Right ventricle myocardium superior (tissue), 1 donor: Measurements from ENCODE around the gene CHID1. TPM values are rescaled to one million over a fixed set of nuclear protein-coding genes. Genes with fewer than 3 reads are reported as not detected.

Experiments
- ATAC-seq: fragments of 200-7000 bp; cut with Tn5 transposase; one replicate; pipeline ENCODE4 v1.9.1; 2020; ENCODE audit warnings: mild to moderate bottlenecking; ENCODE audit not compliant: poor library complexity
- DNase-seq: peaks from one replicate; pipeline ENCODE4 v3.0.0-alpha.2; 2020
- intact Hi-C: fragments of 100-400 bp; cut with DNase I; formaldehyde crosslinking; loops from one replicate; pipeline ENCODE4 v1.11.2; 2022
- total RNA-seq: library from RNA; stranded (reverse); fragmentation: NEBNext Ultra II Directional; extraction: Animal tissue kit (Norgen Biotek cat#: 25700); gene quantifications from one replicate; pipeline ENCODE4 v1.2.1, GENCODE V29; 2021
- donor health status: DM: no; HTN: yes; CAD: no; lungs with severe emphysema.

The CHID1 gene
- total RNA-seq, 1 donor from 2014 or later: 48.3 TPM

DNA sequence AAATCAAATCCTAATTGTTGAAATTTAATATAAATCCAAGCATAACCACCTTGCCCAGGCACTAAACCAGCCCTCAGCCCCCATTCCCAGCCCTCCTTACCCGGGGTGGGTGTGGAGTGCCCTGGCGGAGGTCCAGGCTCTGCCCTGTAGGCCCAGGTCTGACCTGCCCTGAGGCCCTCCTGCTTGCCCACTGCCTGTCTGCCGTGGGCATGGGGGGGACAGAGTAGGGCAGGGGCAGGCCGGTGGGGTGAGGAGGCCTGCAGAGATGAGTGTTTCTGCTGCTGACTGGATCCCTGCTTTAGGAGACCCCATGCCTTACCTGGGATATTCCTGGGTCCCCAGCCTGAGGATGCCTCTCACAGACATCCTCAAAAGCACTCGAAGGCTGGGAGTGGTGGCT is 3.6 kb upstream of the CHID1 start:
- intact Hi-C loops: no loop called here
- DNase-seq (no peak), ATAC-seq (no peak)

DNA sequence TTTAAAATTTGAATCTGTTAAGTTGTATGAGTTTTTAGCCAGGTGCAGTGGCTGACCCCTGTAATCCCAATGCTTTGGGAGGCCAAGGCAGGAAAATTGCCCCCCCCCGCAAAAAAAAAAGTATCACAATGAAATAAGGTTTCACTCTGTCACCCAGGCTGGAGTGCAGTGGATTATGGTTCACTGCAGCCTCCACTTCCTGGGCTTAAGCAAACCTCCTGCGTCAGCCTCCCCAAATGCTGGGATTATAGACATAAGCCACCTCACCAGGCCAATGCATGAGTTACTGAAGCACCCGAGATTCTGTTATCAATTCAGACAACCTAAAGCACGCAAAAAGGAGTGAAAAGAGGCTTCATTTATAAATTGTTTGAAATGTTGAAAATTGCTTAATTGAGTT is 2.4 kb upstream of the CHID1 start:
- intact Hi-C loops: no loop called here
- no peak for DNase-seq

DNA sequence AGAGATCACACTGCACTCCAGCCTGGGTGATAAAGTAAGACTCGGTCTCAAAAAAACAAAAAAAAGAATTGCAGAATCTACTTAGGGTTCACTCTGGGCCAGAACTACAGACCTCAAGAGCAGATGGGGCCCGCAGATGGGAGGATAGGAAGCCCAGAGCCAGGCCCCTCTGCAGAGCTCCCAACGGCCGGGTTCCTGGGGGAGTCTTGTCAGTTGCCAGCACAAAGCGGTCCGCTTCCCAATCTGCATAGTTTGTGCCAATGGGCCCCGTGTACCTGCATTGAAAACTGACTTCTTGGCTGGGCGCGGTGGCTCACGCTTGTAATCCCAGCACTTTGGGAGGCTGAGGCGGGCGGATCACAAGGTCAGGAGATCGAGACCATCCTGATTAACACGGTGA is 1.7 kb upstream of the CHID1 start:
- intact Hi-C loops: no loop called here
- no peak for ATAC-seq
- DNase-seq: no peak

More for the DNA sequence above, 2.4 kb upstream of the CHID1 start:
- ATAC-seq: no peak

DNA sequence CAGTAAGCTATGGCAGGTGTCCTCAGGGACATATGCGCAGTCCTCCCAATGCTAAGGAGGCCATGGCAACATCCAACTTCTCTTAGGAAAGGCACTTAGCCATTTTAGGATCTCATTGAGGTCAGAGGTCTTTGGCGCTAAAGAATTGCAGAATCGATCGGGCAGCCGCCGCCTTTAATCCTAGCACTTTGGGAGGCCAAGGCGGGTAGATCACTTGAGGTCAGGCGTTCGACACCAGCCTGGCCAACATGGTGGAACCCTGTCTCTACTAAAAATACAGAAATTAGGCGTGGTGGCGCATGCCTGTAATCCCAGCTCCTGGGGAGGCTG is 1.2 kb upstream of the CHID1 start:
- DNase-seq (no peak), ATAC-seq (no peak)
- intact Hi-C loops: no loop called here

DNA sequence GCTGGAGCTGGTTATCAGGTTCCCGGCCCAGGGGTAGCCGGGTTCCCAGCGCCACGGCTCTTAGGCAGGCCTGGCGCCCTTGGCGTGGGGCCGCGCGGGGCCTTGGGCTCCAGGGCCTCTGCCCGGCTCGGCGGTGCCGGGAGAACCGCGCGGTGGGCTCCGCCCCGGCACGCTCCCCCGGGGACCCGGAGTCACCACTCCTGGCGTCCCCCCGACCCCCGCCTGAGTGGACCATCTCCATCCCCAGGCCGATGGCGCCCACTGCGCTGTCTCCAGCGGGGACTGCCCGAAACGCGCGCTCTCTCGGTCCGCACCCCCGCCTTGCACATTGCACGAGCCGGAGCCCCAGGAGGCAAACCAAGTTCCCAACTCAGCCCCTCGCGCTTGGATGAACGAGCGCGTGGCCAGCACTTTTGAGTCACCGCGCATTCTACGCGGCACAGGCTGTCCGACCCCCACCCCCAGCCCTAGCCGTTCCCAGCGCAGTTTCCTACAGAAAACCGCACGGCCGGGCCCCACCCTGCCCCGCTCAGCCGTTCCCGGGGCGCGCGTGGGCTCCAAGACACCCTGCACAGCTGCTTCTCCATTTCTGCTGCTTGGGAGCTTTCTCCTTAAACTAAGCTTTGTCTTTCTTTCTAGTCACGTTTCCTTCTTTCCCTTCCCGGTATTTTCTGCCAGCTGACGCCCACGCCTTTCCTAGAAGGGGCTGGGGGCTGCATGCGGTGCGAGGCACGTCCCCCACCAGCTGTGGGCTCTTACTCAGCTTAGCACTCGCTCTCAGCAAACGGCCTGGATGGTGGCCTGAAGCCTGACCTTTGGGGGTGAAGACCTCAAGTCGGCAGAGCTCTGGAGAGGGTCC is 650 bp upstream of the CHID1 start:
- intact Hi-C loops: no loop called here
- DNase-seq: peak; percentile 63

DNA sequence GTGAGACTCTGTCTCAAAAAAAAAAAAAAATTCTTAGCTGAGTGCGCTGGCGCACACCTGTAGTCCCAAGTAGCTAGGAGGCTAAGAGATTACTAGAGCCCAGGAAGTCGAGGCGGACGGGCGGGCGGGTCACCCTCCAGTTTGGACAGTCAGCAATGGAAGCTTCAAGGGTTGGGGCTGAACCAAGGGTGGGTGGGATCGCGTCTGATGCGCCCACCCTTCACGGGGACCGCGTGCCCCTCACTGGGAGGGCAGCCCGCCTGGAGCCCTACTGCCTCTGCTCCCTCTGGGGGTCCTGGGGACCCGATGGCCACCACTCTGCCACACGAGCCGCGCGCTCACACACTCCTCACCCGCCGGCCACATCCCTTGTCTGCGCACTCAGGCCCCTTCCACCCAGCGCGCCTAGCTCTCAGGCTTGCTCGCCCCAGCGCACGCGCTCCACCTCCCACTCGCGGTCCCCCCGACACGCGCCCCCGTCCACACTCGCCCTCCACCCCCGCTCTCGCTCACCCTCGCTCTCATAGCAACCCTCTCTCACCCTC is 494 bp downstream of the CHID1 start:
- DNase-seq (no peak), ATAC-seq (no peak)
- intact Hi-C loops: no loop called here

More for the DNA sequence above, 650 bp upstream of the CHID1 start:
- peak; percentile 34 for ATAC-seq

DNA sequence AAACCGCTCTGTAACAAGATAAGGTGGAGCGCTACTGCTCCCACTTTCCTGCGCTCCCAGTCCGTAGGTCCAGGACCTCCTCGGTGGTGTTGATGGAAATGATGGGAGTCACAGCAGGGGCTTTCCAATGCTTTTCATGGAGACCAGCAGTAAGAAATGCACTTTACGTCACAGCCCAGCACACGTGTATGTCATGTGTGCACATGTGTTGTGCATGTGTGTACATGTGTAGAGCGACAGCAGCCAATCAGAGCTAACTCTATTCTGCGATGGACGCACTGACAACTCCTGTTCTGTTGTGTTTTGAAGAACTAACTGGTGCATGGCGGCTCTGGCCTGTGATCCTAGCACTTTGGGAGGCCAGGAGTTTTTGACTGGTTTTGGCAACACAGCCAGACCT is 1.2 kb downstream of the CHID1 start:
- ATAC-seq (no peak), DNase-seq (no peak)
- intact Hi-C loops: no loop called here

DNA sequence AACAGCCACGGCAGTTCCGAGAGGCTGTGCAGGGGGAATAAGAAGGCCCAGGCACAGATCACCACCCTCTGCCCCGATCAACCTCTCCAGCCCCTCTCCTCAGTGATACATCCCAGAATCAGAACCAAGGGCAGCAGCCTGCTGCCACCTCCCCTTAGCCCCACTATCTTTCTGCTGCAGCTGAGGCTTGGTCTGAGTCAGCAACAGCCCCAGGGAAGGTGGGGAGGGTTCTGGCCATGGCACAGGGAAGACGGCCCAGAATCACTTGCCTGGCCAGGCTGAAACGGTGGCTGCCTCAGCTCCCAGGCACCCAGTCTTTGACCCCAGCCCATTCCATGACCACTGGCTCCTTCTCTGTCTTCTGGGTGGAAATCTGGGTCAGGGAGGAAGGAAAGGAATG is 2.3 kb downstream of the CHID1 start:
- intact Hi-C loops: no loop called here
- DNase-seq (no peak), ATAC-seq (no peak)

DNA sequence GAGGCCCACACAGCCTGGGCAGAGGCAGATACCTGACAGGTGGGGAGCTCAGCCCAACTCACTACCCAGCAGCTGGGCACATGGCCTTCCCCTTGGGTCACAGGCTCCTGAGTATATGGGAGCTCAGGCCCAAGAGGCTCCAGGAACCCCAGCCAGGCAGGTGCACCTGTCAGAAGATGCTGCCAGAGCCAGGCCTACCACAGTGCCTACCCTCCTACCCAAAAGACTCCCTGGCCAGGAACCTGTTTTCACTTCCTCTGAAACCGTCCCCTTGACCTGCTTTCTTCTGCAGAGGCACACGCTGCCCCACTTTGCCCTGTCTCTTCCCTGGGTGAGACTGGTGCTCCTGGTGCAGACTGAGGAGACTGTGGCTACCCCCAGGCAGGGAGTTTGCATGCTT is 2.9 kb downstream of the CHID1 start:
- no peak for DNase-seq
- intact Hi-C loops: no loop called here
- no peak for ATAC-seq

DNA sequence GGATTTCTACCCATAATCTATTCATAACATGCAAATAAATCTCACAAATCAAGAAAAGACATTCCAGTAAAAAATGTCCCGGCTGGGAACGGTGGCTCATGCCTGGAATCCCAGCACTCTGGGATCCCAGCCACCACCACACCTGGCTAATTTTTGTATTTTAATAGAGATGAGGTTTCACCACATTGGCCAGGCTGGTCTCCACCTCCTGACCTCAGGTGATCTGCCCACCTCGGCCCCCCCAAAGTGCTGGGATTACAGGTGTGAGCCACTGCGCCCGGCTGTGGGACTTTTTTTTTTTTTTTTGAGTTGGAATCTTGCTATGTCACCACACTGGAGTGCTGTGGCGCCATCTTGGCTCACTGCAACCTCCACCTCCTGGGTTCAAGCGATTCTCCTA is 4.7 kb downstream of the CHID1 start:
- intact Hi-C loops: no loop called here

DNA sequence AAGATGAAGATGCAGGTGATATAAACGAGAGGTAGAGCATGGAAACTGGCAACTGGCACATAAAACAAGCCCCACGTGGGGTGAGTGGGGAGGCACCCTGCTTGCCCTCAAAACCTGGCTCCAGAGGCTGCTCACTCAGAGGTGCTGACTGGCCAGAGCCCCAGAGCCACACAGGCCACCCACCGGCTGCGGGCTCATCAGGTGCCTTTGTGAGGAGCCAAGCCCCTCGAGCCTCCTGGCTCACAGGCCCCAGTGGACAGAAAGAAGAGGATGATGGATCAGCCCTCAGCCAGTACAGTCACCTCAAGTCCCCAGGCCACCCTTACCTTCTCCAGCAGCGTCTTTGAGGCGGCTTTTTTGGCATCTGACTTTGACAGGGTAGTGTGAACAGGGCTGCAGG is 6.2 kb downstream of the CHID1 start:
- intact Hi-C loops: no loop called here
- DNase-seq: no peak
- ATAC-seq: no peak

More for the DNA sequence above, 4.7 kb downstream of the CHID1 start:
- ATAC-seq: no peak
- DNase-seq: no peak

DNA sequence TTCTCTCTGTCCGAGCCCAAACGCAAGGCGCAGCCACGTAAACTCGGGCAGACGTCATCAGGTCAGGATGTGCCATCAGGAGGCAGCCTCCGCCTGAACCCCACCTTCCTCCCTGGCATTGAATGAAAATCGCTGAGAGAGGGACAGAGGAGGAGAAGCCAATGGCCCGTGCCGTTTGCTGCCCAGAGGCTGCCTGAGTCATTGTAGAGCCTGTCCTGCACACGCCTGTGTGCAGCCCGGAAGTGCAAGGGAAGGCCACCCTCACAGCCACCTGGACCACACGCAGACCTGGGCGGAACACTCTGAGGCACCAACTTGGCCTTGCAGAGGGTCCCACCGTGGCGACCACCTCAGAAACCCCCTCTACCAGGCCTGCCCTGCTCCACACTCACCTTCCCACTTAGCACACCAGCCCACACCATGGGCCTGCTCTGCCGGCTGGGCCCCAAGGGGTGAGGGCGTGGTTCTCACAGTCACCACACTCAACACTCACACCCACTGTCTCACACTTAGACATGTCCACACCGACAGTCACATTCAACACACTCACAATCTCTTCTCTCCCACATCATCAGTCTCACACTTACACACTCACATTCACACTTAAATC is 9.1 kb downstream of the CHID1 start:
- intact Hi-C loops: no loop called here
- no peak for ATAC-seq

DNA sequence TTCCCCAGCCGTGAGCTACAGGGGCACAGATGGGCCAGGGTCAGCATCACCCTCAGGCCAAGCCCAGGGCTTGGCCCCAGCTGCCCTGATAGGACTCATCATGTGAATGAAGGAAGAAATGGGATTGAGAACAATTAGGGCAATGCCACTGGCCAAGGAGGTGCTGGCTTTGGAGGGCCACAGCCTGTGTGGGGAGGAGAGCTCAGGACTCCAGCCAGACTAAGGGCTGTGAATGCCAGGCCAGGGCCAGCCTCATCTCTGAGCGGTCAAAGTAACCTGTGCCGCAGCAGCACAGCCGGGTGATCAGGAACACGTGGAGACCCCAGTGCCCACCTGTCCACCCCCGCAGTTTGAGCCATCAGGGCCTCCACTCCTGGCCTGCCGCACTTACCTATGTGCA is 10.1 kb downstream of the CHID1 start:
- no peak for DNase-seq
- no peak for ATAC-seq
- intact Hi-C loops: no loop called here

More for the DNA sequence above, 9.1 kb downstream of the CHID1 start:
- DNase-seq: no peak

DNA sequence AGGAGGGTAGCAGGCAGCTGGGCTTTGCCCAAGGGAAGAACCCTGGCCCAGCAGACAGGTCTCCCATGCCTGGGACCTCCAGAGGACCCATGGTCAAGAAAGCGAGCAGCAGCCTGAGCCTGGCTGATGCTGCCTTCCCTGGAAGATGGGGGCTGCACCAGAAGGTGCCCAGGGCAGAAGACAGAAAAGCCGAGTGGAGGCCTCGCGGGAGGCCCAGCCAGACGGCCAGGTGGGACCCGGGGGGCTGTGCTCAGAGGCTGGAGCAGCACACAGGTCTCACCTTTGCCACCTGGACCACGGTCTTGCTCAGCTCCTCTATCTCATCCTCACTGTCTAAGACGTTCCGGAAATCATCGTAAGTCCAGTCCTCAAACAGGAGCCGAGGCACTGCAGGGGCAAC is 10.9 kb downstream of the CHID1 start:
- DNase-seq (no peak), ATAC-seq (no peak)
- intact Hi-C loops: no loop called here

DNA sequence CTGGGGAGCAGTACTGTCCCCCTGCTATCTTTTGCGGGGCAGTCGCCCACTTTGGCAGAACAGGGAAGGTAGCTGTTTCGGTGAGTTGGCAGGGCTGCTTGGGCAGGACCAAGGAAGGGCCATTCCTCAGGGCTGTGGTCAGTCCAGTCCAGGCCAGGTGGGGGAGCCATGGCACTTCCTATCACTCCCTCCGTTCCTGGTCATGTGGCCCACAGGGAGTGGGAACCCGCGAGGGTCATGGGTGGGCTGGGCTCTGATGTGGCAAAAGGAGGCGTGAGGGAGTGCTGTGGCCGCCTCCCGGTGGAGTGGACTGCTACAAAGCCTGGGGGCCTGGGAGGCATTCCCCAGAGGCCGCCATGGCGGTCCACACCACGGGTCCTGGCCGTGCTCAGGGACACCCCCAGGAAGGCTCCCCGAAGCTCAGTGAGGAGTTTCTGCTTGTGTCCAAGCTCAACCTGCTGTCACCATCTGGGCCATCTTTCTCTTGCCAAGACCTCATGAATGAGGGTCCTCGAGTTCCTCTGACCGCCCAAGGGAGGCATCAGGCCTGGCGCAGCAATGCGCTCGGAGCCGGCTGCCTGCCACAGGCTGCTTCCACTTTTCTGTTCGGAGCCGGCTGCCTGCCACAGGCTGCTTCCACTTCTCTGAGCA is 11.9 kb downstream of the CHID1 start:
- intact Hi-C loops: no loop called here
- DNase-seq (no peak), ATAC-seq (peak; percentile 48)

DNA sequence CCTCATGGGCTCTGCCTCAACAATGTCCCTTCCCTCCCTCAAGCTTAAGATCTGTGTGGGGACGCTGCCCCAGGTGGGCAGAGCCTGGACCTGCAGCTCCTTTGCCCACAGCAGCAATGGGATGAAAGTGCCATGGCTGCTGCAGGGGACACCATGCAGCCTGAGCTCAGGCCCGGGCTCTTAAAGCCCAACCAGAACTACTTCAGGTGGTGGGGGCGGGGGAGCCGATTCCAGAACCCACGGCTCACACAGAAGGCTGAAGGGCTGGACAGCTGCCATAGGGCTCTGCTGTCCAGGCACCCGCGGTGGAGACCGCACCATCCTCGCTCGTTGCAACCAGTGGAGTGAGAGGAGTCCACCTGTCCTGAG is 12.5 kb downstream of the CHID1 start:
- DNase-seq (no peak), ATAC-seq (no peak)
- intact Hi-C loops: no loop called here

DNA sequence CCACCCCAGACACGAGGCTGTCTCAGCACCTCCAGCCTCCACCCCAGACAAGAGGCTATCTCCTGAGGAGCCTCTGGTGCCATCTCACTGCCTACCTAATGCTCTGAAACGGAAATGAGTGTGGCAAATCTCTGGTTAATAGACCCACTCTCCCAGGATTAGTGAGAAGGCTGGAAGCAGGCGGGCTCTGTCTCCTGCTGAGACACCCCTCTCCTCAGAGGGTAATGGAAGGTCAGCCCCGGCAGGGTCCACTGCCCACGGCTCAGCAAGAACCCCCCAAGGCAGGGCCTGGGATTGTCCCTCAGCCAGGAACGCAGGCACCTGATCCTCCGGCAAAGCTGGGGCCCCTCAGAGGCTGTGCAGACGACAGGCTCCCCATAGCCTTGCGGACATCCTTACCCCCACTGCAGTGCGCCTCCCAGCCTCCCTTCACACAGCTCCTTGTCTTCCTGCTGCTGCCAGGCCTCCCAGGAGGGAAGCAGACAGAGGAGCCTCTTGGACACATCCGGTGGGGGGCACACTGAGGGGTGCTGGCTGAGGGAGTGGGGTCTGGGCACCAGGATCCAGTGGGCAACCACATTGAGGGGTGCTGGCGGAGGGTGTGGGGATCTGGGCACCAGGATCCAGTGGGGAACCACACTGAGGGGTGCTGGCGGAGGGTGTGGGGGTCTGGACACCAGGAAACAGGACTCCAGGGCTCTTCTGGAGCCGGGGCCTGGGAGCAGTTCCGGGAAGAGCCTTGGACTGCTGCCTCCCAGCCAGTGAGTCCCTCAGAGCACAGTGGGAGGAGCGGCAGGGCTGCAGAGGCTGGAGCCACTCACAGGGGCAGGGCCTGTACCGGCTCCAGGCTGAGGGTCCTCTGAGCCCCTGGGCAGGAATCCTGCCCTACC is 13.1 kb downstream of the CHID1 start:
- DNase-seq (no peak), ATAC-seq (no peak)
- intact Hi-C loops: no loop called here

DNA sequence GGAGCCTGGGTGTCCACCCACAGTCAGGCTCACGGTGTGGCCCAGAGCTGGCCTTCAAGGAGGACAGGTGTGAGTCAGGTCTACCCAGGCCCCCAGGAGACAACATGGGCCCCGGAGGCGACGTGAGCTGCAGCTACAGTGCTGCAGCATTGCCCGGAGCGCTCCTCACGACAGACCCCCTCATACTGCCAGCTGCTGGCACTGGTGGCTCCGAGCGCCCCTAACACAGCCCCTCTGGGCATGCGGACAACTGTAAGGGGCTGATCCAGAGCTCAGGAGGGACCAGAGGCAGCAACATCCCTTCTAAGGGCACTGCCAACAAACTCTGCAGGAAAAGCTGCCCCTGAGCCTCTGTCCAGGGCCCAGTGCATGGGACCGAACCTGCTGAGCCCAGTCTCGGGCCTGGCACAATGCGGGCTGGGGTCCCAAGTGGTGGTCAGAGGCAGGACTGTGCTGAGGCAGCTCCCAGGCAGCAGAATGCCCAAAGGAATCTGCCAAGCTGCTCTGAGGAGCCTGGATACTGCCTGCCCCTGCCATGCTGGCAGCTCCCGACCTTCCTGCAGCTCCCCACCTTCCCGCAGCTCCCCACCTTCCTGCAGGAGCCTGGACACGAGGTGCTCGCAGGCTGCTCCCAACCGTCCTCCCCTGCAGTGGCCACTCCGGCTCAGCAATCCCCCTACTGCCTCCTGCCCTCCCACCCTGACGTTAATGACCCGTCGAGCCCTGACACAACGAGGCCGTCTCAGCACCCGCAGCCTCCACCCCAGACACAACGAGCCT is 15.1 kb downstream of the CHID1 start:
- no peak for ATAC-seq
- DNase-seq: no peak
- intact Hi-C loops: no loop called here
